Measurements from ENCODE around the gene MYL4. TPM values are rescaled to one million over a fixed set of nuclear protein-coding genes. Genes with fewer than 3 reads are reported as not detected.

MYL4 gene
- total RNA-seq, 1 experiment from 2014 or later = 0.66 TPM

DNA sequence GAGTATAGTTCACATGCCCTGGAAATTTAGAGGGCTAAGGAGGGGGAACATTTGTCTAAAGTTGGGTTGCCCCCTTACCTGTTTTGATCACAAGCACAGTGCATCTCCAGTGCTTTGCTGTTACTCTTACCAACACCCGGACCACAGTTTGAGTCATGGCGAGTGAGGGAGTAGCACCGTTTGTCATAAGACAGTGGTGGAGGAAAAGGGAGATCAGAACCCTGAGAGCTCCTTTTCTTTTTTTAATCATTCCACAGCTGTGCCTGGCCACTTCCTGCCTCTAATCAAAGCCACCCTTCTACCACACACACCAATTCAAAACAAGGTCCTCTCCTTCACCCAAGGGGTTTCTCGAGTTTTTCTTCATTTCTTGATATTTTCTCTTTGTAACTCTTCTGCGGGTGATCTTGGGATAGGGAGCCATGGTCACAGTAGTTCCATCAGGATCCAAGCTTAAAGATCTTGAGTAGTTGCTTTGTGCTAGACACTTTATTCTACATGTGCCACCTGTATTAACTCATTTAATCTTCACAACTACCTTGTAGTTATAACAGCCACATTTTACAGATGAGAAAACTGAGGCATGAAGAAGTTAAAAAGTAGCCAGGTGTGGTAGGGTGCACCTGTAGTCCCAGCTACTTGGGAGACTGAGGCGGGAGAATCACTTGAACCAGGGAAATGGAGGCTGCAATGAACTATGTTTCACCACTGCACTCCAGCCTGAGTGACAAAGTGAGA is 5.0 kb upstream of the MYL4 start:
- Histone ChIP-seq H2AK5ac (ENCODE audit: insufficient read length, low read length) (no peak overlapping the region), H2BK15ac (ENCODE audit: low read depth, low read length) (no peak overlapping the region), H4K20me1 (ENCODE audit: control insufficient read depth, insufficient read depth, insufficient read length) (no peaks in the 10 kb centered on the region), H3K14ac (ENCODE audit: insufficient read depth, low read length) (no peak overlapping the region), H3K18ac (ENCODE audit: insufficient read length, low read depth, low read length) (no peak overlapping the region), H4K5ac (ENCODE audit: insufficient read length, low read depth, low read length) (no peak overlapping the region), H4K91ac (ENCODE audit: insufficient read length, low read depth, low read length) (no peak overlapping the region), H3K23me2 (ENCODE audit: insufficient read length, low read depth, low read length, poor library complexity, severe bottlenecking) (no peaks in the 10 kb centered on the region), H3K4ac (ENCODE audit: low read depth, low read length) (no peak overlapping the region), H3T11ph (ENCODE audit: low read length) (no peak overlapping the region), H3K27ac (ENCODE audit: insufficient read length, low read depth, low read length) (no peak overlapping the region), H3K9ac (ENCODE audit: extremely low read depth, insufficient read length, low read length) (no peak overlapping the region), H2AFZ (ENCODE audit: low read length) (no peak overlapping the region), H2BK20ac (ENCODE audit: low read depth, low read length, poor library complexity, severe bottlenecking) (no peak overlapping the region), H2BK5ac (ENCODE audit: insufficient read length, low read length) (no peak overlapping the region), H3K79me2 (ENCODE audit: insufficient read depth, low read length) (no peaks in the 10 kb centered on the region), H3K56ac (ENCODE audit: insufficient read length, low read depth, low read length) (no peak overlapping the region), H4K8ac (replicated peaks; ENCODE audit: insufficient read length, low read depth, low read length) (no peak overlapping the region), H3K9me3 (ENCODE audit: control insufficient read depth, low read depth, low read length) (no peaks in the 10 kb centered on the region), H3K79me1 (ENCODE audit: insufficient read depth, low read depth, low read length, poor library complexity, severe bottlenecking) (no peaks in the 10 kb centered on the region), H3K27me3 (ENCODE audit: insufficient read depth, low read length) (no peaks in the 10 kb centered on the region; the same call in 1 of the 2 replicates), H3K4me2 (ENCODE audit: insufficient read depth, insufficient read length, low read length) (no peak overlapping the region), H3K4me1 (ENCODE audit: insufficient read depth, low read length) (peaks cover 10% of the 10 kb centered on the region), H2BK12ac (ENCODE audit: insufficient read length, low read depth, low read length) (no peak overlapping the region), H2BK120ac (ENCODE audit: low read depth, low read length, poor library complexity, severe bottlenecking) (no peak overlapping the region), H3K23ac (ENCODE audit: insufficient read length, low read depth, low read length) (no peak overlapping the region)
- DNase-seq = no peak
- Mint-ChIP-seq H3K4me3 (no peak overlapping the region), H3K9me3 (no peaks in the 10 kb centered on the region), H3K27me3 (ENCODE audit: low read depth) (peaks cover 1% of the 10 kb centered on the region), H3K4me1 (peaks cover 14 to 25% of the 10 kb centered on the region in 2 experiments), H3K36me3 (ENCODE audit: insufficient read depth in 1 of 3, low read depth in 3 of 3) (no peaks in the 10 kb centered on the region), H3K27ac (no peak overlapping the region)
- TF ChIP-seq, protein P1, sequence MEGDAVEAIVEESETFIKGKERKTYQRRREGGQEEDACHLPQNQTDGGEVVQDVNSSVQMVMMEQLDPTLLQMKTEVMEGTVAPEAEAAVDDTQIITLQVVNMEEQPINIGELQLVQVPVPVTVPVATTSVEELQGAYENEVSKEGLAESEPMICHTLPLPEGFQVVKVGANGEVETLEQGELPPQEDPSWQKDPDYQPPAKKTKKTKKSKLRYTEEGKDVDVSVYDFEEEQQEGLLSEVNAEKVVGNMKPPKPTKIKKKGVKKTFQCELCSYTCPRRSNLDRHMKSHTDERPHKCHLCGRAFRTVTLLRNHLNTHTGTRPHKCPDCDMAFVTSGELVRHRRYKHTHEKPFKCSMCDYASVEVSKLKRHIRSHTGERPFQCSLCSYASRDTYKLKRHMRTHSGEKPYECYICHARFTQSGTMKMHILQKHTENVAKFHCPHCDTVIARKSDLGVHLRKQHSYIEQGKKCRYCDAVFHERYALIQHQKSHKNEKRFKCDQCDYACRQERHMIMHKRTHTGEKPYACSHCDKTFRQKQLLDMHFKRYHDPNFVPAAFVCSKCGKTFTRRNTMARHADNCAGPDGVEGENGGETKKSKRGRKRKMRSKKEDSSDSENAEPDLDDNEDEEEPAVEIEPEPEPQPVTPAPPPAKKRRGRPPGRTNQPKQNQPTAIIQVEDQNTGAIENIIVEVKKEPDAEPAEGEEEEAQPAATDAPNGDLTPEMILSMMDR (conservative IDR thresholded peaks at IDR 0.05) = no peak
- no CpG with 5 or more reads among the region's 6 CpGs for WGBS (ENCODE audit: extremely low coverage, insufficient read length, low lambda C conversion rate)
